IPS-15b (cell line): ENCODE data around the gene TRPM5.

Experiments used
- H3K27me3 ChIP-seq: one replicate; pipeline ENCODE4 v1.6.1; 2013; ENCODE audit warnings: low read length; ENCODE audit not compliant: control insufficient read depth, insufficient read depth
- H3K36me3 ChIP-seq: one replicate; pipeline ENCODE4 v1.6.1; 2013; ENCODE audit warnings: low read length; ENCODE audit not compliant: control insufficient read depth, insufficient read depth
- H3K4me1 ChIP-seq: one replicate; pipeline ENCODE4 v1.6.1; 2013; ENCODE audit warnings: mild to moderate bottlenecking, low read length; ENCODE audit not compliant: control insufficient read depth, insufficient read depth
- H3K4me3 ChIP-seq: one replicate; pipeline ENCODE4 v1.5.1; 2013; ENCODE audit warnings: low read depth, low read length
- H3K9ac ChIP-seq: one replicate; pipeline ENCODE4 v1.6.1; 2013; ENCODE audit warnings: low read depth, mild to moderate bottlenecking, low read length
- H3K9me3 ChIP-seq: one replicate; pipeline ENCODE4 v1.6.1; 2013; ENCODE audit warnings: mild to moderate bottlenecking, low read length; ENCODE audit not compliant: control insufficient read depth, insufficient read depth

The TRPM5 gene

GRCh38 chr11:2448661-2449547, 4.6 kb upstream of the TRPM5 start:
- peaks cover 37% of the 10 kb centered on the region for H3K27me3 ChIP-seq
- no peaks in the 10 kb centered on the region for H3K36me3 ChIP-seq
- no peak overlapping the region for H3K9ac ChIP-seq
- H3K4me1 ChIP-seq = no peaks in the 10 kb centered on the region
- no peak overlapping the region for H3K4me3 ChIP-seq
- no peaks in the 10 kb centered on the region for H3K9me3 ChIP-seq

GRCh38 chr11:2447951-2448650, 3.8 kb upstream of the TRPM5 start:
- Histone ChIP-seq H3K4me3 (no peak overlapping the region), H3K9ac (no peak overlapping the region), H3K36me3 (no peaks in the 10 kb centered on the region), H3K27me3 (peaks cover 42% of the 10 kb centered on the region), H3K9me3 (no peaks in the 10 kb centered on the region), H3K4me1 (no peaks in the 10 kb centered on the region)

- Histone ChIP-seq H3K4me1 (no peaks in the 10 kb centered on the region), H3K4me3 (no peak overlapping the region), H3K27me3 (peaks cover 47% of the 10 kb centered on the region), H3K9me3 (no peaks in the 10 kb centered on the region), H3K36me3 (no peaks in the 10 kb centered on the region), H3K9ac (no peak overlapping the region)
Measured at GRCh38 chr11:2447253-2447950, 3.1 kb upstream of the TRPM5 start.

DNA sequence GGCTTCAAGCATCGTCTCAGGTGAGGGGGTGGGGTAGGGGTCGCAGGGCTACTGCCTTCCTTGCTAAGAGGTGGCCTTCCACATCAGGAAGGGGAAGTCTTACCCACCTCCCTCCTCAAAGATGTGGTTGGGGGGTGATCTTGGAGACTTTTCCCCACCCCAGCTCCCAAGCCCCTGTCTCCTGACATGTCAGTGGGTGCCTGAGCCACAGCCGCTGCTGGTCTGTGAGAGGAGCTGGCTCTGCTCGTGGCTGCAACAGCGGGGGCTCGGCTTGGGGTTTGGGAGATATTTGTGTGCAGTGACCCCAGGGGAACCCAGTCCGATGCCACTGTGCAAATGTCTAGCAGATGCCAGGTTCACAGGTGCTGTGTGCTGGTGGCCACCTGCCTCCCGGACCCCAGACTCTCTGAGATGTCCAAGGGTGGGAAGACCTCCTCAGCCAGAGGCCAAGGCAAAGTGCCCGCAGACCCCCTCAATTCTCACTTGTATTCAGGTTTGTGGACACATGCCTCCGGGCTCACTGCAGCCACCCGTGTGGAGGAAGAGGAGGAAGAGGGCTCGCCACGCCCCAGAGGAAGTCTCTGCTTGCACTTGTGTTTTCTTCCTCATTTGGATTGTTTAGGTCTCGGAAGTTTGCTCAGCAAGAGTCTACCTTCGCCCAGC, 2.4 kb upstream of the TRPM5 start:
- no peak overlapping the region for H3K4me3 ChIP-seq
- no peaks in the 10 kb centered on the region for H3K9me3 ChIP-seq
- H3K36me3 ChIP-seq = no peaks in the 10 kb centered on the region
- no peaks in the 10 kb centered on the region for H3K4me1 ChIP-seq
- H3K9ac ChIP-seq = no peak overlapping the region
- H3K27me3 ChIP-seq = peaks cover 47% of the 10 kb centered on the region

DNA sequence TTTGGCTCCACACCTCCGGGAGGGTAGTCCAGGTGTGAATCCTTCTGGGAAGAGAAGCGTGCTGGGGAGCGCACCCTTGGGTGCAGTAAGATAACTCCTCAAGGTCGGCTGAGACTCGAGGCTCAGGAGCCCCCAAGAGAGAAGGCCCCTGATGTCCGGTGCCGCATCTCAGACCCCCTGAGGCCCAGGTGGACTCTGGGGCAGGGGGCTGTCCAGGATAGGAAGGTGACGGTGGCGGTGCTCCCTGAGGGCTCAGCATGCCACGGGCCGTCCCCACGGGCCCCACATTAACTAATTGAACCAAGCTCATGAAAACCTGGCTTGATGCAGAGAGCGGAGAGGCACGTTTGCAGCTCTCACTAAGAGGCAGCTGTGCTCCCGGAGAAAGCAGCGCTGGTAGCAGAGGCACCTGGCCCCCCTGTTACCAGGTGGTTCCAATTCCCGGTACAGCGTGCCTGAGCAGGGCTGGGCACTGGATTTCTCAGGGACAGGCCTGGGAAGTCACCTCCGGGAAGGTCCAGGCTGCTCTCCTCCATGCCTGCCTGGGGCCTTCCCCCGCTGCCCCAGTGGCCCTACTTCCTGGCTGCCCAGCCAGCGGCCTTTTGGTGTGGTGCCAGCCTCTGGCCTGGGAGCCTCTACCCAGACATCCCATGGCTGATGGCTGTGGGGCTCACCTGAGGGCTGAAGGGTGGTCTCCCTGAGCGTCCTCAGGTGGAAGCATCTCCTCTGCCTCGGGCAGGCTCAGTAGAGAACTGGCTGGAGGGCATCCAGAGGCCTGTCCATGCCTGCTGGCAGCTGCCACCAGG, 1.6 kb upstream of the TRPM5 start:
- Histone ChIP-seq H3K27me3 (peaks cover 48% of the 10 kb centered on the region), H3K36me3 (no peaks in the 10 kb centered on the region), H3K4me3 (peak overlapping the region; percentile 55), H3K4me1 (no peaks in the 10 kb centered on the region), H3K9ac (no peak overlapping the region), H3K9me3 (no peaks in the 10 kb centered on the region)

GRCh38 chr11:2444821-2445745, 769 bp upstream of the TRPM5 start, which contains the start of gene KCNQ1:
KCNQ1 (plus strand) TSS chr11:2445008; CDS start chr11:2445099, 91 bp downstream.
- no peaks in the 10 kb centered on the region for H3K4me1 ChIP-seq
- H3K4me3 ChIP-seq = peak within 1 kb of the TSS; percentile 55
- H3K9me3 ChIP-seq = no peaks in the 10 kb centered on the region
- H3K9ac ChIP-seq = no peak within 1 kb of the TSS
- no peaks in the 10 kb centered on the region for H3K36me3 ChIP-seq
- peaks cover 50% of the 10 kb centered on the region for H3K27me3 ChIP-seq

GRCh38 chr11:2443406-2443805, 908 bp downstream of the TRPM5 start:
- Histone ChIP-seq H3K4me1 (no peaks in the 10 kb centered on the region), H3K4me3 (peak overlapping the region; percentile 54), H3K9ac (no peak overlapping the region), H3K9me3 (no peaks in the 10 kb centered on the region), H3K36me3 (no peaks in the 10 kb centered on the region), H3K27me3 (peaks cover 46% of the 10 kb centered on the region)

DNA sequence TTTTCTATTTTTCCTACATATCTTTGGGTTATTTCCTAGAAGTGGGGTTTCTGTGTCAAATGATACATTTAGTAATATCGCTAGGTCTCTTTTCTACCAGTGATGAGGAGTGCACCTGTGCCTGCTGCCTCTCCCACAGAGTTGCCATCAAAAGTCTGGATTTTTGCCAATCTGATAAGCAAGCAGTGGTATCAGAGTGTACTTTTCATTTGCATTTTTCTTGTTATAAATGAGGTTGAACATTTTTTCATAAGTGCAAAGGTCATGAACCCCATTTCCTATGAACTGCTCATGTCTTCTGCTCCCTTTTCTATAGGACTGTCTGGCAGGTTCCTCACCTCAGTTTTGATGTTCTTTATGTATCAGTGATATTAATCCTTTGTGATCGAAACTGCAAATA, 1.7 kb downstream of the TRPM5 start:
- Histone ChIP-seq H3K4me3 (no peak overlapping the region), H3K36me3 (no peaks in the 10 kb centered on the region), H3K9me3 (no peaks in the 10 kb centered on the region), H3K9ac (no peak overlapping the region), H3K4me1 (no peaks in the 10 kb centered on the region), H3K27me3 (peaks cover 44% of the 10 kb centered on the region)

GRCh38 chr11:2441171-2441570, 3.1 kb downstream of the TRPM5 start:
- no peak overlapping the region for H3K4me3 ChIP-seq
- H3K36me3 ChIP-seq = no peaks in the 10 kb centered on the region
- no peaks in the 10 kb centered on the region for H3K9me3 ChIP-seq
- H3K4me1 ChIP-seq = no peaks in the 10 kb centered on the region
- peaks cover 31% of the 10 kb centered on the region for H3K27me3 ChIP-seq
- H3K9ac ChIP-seq = no peak overlapping the region

- Histone ChIP-seq H3K36me3 (no peaks in the 10 kb centered on the region), H3K4me1 (no peaks in the 10 kb centered on the region), H3K27me3 (peaks cover 26% of the 10 kb centered on the region), H3K9ac (no peak overlapping the region), H3K9me3 (no peaks in the 10 kb centered on the region), H3K4me3 (no peak overlapping the region)
Measured at GRCh38 chr11:2440646-2441045, 3.7 kb downstream of the TRPM5 start.
